H1 (cell line): ENCODE measurements around the gene DYNC1I1. TPM values are rescaled to one million over a fixed set of nuclear protein-coding genes. Genes with fewer than 3 reads are reported as not detected.

ENCODE experiments used
- CTCF ChIA-PET: fragments of 300-600 bp; sonication (Branson Sonifier 250); formaldehyde crosslinking; loops from one replicate; lab custom pipeline; 2021; ENCODE audit not compliant: partially characterized antibody; lab: Charles Lee
- POLR2A ChIA-PET: fragments of 300-600 bp; sonication (Branson Sonifier 250); formaldehyde crosslinking; loops from one replicate; lab custom pipeline; 2021; ENCODE audit warnings: inconsistent platforms; ENCODE audit not compliant: partially characterized antibody; lab: Charles Lee
- DNase-seq, 2 experiments: peaks; one replicate each; pipeline versions ENCODE4 v3.0.0 to v3.0.0-alpha.2; 2010 to 2022; ENCODE audit warnings: low spot score in 2 of 2, low read depth in 1 of 2, mixed read lengths in 1 of 2
- FAIRE-seq: peaks from 2 replicates; lab custom pipeline; 2011; peaks lifted over from hg19 to GRCh38; lab: Jason Lieb, UNC
- H2AFZ ChIP-seq: 2 replicates; pipeline ENCODE4 v1.8.1; 2012; ENCODE audit warnings: low read length, inconsistent platforms
- H2AK5ac ChIP-seq: 2 replicates; pipeline ENCODE4 v1.6.1; 2013; ENCODE audit warnings: low read depth, low read length
- H2BK120ac ChIP-seq: replicated peaks from 2 replicates; pipeline ENCODE3; 2013; ENCODE audit warnings: low read depth, low read length, inconsistent platforms
- H2BK12ac ChIP-seq: 2 replicates; pipeline ENCODE4 v1.6.1; 2013; ENCODE audit warnings: low read depth, low read length
- H2BK15ac ChIP-seq: 2 replicates; pipeline ENCODE4 v1.6.1; 2013; ENCODE audit warnings: low read length
- H2BK20ac ChIP-seq: 2 replicates; pipeline ENCODE4 v1.6.1; 2013; ENCODE audit warnings: low read length
- H2BK5ac ChIP-seq: 2 replicates; pipeline ENCODE4 v1.6.1; 2013; ENCODE audit warnings: low read depth, low read length
- H3K14ac ChIP-seq: 2 replicates; pipeline ENCODE4 v1.6.1; 2013; ENCODE audit warnings: inconsistent platforms; ENCODE audit not compliant: insufficient read length
- H3K18ac ChIP-seq: 2 replicates; pipeline ENCODE4 v1.6.1; 2013; ENCODE audit warnings: low read length; ENCODE audit errors: extremely low read depth
- H3K23ac ChIP-seq: 2 replicates; pipeline ENCODE4 v1.6.1; 2013; ENCODE audit warnings: inconsistent platforms; ENCODE audit not compliant: insufficient read length
- H3K23me2 ChIP-seq: 2 replicates; pipeline ENCODE4 v1.6.1; 2013; ENCODE audit warnings: low read depth, low read length
- H3K27ac ChIP-seq: 2 replicates; pipeline ENCODE4 v1.6.1; 2011; ENCODE audit warnings: low read depth, low read length, inconsistent platforms
- H3K27me3 ChIP-seq, 4 experiments: replicated peaks in 1 of 4; 1 replicate in 1 of 4; 2 replicates in 3 of 4; pipeline versions ENCODE4 v1.6.1 to v1.8.1; 2011 to 2013; ENCODE audit warnings: low read length in 3 of 4, mild to moderate bottlenecking in 3 of 4, inconsistent platforms in 2 of 4, mixed read lengths in 2 of 4, moderate library complexity in 1 of 4; ENCODE audit not compliant: control insufficient read depth in 3 of 4, insufficient read depth in 3 of 4; ENCODE audit errors: extremely low read depth in 1 of 4
- H3K36me3 ChIP-seq, 4 experiments: 2 replicates each; pipeline versions ENCODE4 v1.6.1 to v1.8.1; 2011 to 2013; ENCODE audit warnings: mild to moderate bottlenecking in 4 of 4, low read length in 3 of 4, moderate library complexity in 2 of 4, control low read depth in 1 of 4, inconsistent platforms in 1 of 4; ENCODE audit not compliant: insufficient read depth in 4 of 4, control insufficient read depth in 2 of 4
- H3K4ac ChIP-seq: replicated peaks from 2 replicates; pipeline ENCODE3; 2013; ENCODE audit warnings: low read length, low read depth, mixed read lengths, inconsistent platforms; ENCODE audit not compliant: insufficient read length
- H3K4me1 ChIP-seq, 4 experiments: replicated peaks in 1 of 4; 1 replicate in 1 of 4; 2 replicates in 3 of 4; pipeline versions ENCODE4 v1.6.1 to v1.8.1; 2011 to 2013; ENCODE audit warnings: low read length in 3 of 4, inconsistent platforms in 2 of 4, mixed read lengths in 1 of 4; ENCODE audit not compliant: insufficient read depth in 4 of 4, control insufficient read depth in 3 of 4
- H3K4me2 ChIP-seq, 2 experiments: 2 replicates each; pipeline versions ENCODE4 v1.6.1 to v1.8.1; 2011 to 2013; ENCODE audit warnings: low read depth in 2 of 2, low read length in 2 of 2, control low read depth in 1 of 2, inconsistent platforms in 1 of 2, mild to moderate bottlenecking in 1 of 2; ENCODE audit not compliant: insufficient read depth in 1 of 2
- H3K4me3 ChIP-seq, 4 experiments: fragments of 200-600, 300-600 bp in 1 of 4; sonication (generic), shearing (Covaris generic), sonication (Bioruptor Twin) in 1 of 4; 2 replicates each; pipeline versions ENCODE4 v1.5.1 to v1.8.1; 2011 to 2016; ENCODE audit warnings: low read length in 4 of 4, low read depth in 3 of 4, control low read depth in 2 of 4, inconsistent platforms in 2 of 4, mild to moderate bottlenecking in 2 of 4, mixed read lengths in 1 of 4, moderate library complexity in 1 of 4; ENCODE audit not compliant: insufficient read depth in 2 of 4; ENCODE audit errors: extremely low read depth in 1 of 4
- H3K56ac ChIP-seq: replicated peaks from 2 replicates; pipeline ENCODE3; 2013; ENCODE audit warnings: low read depth, mild to moderate bottlenecking, mixed read lengths, low read length, inconsistent platforms; ENCODE audit not compliant: insufficient read length
- H3K79me1 ChIP-seq: 2 replicates; pipeline ENCODE4 v1.6.1; 2013; ENCODE audit warnings: low read depth, low read length, control low read depth
- H3K79me2 ChIP-seq, 2 experiments: 2 replicates each; pipeline versions ENCODE4 v1.6.1 to v1.8.1; 2012 to 2013; ENCODE audit warnings: low read length in 2 of 2, mild to moderate bottlenecking in 2 of 2, inconsistent platforms in 1 of 2; ENCODE audit not compliant: insufficient read depth in 2 of 2, control insufficient read depth in 1 of 2
- H3K9ac ChIP-seq, 4 experiments: replicated peaks in 1 of 4; 1 replicate in 1 of 4; 2 replicates in 3 of 4; pipeline versions ENCODE4 v1.6.1 to v1.8.1; 2011 to 2013; ENCODE audit warnings: low read depth in 3 of 4, low read length in 3 of 4, control low read depth in 2 of 4, mild to moderate bottlenecking in 2 of 4, moderate library complexity in 2 of 4, inconsistent platforms in 1 of 4; ENCODE audit errors: extremely low read depth in 1 of 4
- H3K9me3 ChIP-seq, 2 experiments: 2 replicates each; pipeline versions ENCODE4 v1.6.1 to v1.8.1; 2012 to 2013; ENCODE audit warnings: mild to moderate bottlenecking in 2 of 2, moderate library complexity in 2 of 2, control low read depth in 1 of 2, inconsistent platforms in 1 of 2, low read depth in 1 of 2, low read length in 1 of 2, mixed read lengths in 1 of 2; ENCODE audit not compliant: insufficient read depth in 2 of 2
- H4K20me1 ChIP-seq, 2 experiments: replicated peaks in 1 of 2; 2 replicates each; pipeline versions ENCODE3 to v1.8.1; 2011 to 2013; ENCODE audit warnings: inconsistent platforms in 2 of 2, low read length in 2 of 2, mild to moderate bottlenecking in 1 of 2; ENCODE audit not compliant: insufficient read depth in 2 of 2, control insufficient read depth in 1 of 2
- H4K5ac ChIP-seq: 2 replicates; pipeline ENCODE4 v1.6.1; 2013; ENCODE audit warnings: low read length, low read depth, mixed read lengths, inconsistent platforms; ENCODE audit not compliant: insufficient read length
- H4K8ac ChIP-seq: 2 replicates; pipeline ENCODE4 v1.8.0; 2013; ENCODE audit warnings: mild to moderate bottlenecking, moderate library complexity, low read length, inconsistent platforms; ENCODE audit not compliant: insufficient read depth; ENCODE audit errors: extremely low read depth
- H4K91ac ChIP-seq: replicated peaks from 2 replicates; pipeline ENCODE3; 2013; ENCODE audit warnings: low read length, mixed read lengths, inconsistent platforms; ENCODE audit not compliant: insufficient read length
- CHD2 ChIP-seq: IDR thresholded peaks from 2 replicates; pipeline ENCODE4 v1.6.1; 2012; ENCODE audit warnings: low read length, improper control_type of control experiment
- HDAC2 ChIP-seq, 2 experiments: fragments of 300-600 bp in 1 of 2; sonication (generic) in 1 of 2; IDR thresholded peaks; 2 replicates each; pipeline ENCODE4 v1.6.1; 2011 to 2012; ENCODE audit warnings: low read depth in 2 of 2, low read length in 2 of 2, mild to moderate bottlenecking in 2 of 2, moderate library complexity in 2 of 2, borderline replicate concordance in 1 of 2, inconsistent platforms in 1 of 2
- KDM5A ChIP-seq: fragments of 200-600 bp; IDR thresholded peaks from 2 replicates; pipeline ENCODE4 v1.7.1; 2012; ENCODE audit warnings: mild to moderate bottlenecking, low read length, inconsistent platforms, mixed read lengths
- PHF8 ChIP-seq: fragments of 200-600 bp; sonication (generic); conservative IDR thresholded peaks from 2 replicates; pipeline ENCODE4 v1.7.1; 2012; ENCODE audit warnings: low read depth, mild to moderate bottlenecking, inconsistent platforms, low read length, moderate library complexity
- RAD21 ChIP-seq, 2 experiments: IDR thresholded peaks in 1 of 2; conservative IDR thresholded peaks in 1 of 2; 2 replicates each; pipeline ENCODE4 v1.6.1; 2011; ENCODE audit warnings: low read depth in 2 of 2, low read length in 2 of 2, improper control_type of control experiment in 1 of 2, inconsistent platforms in 1 of 2, mild to moderate bottlenecking in 1 of 2, moderate library complexity in 1 of 2
- RBBP5 ChIP-seq: IDR thresholded peaks from 2 replicates; pipeline ENCODE4 v1.7.1; 2012; ENCODE audit warnings: low read depth, mild to moderate bottlenecking, inconsistent platforms, low read length, moderate library complexity, borderline replicate concordance
- RFX5 ChIP-seq: IDR thresholded peaks from 2 replicates; pipeline ENCODE4 v1.6.1; 2011; ENCODE audit warnings: low read depth, low read length, improper control_type of control experiment, borderline replicate concordance
- SAP30 ChIP-seq: fragments of 300-600 bp; sonication (generic); IDR thresholded peaks from 2 replicates; pipeline ENCODE4 v1.7.1; 2012; ENCODE audit warnings: low read length, moderate library complexity, mild to moderate bottlenecking, inconsistent platforms; ENCODE audit not compliant: insufficient read depth, insufficient replicate concordance
- SIX5 ChIP-seq: IDR thresholded peaks from 2 replicates; pipeline ENCODE4 v1.6.1; 2011; ENCODE audit warnings: mild to moderate bottlenecking, low read depth, low read length
- SP2 ChIP-seq: IDR thresholded peaks from 2 replicates; pipeline ENCODE4 v1.6.1; 2012; ENCODE audit warnings: mild to moderate bottlenecking, low read length, inconsistent platforms
- TAF1 ChIP-seq: IDR thresholded peaks from 2 replicates; pipeline ENCODE4 v1.6.1; 2011; ENCODE audit warnings: mild to moderate bottlenecking, low read depth, low read length
- WGBS, 2 experiments: shearing (Covaris generic) in 1 of 2; methylation state at CpG; one replicate each; pipeline versions ENCODE4 v1.1.6 to v1.1.7; 2013 to 2015; ENCODE audit warnings: low lambda C conversion rate in 2 of 2, mixed read lengths in 2 of 2, inconsistent platforms in 1 of 2, low coverage in 1 of 2, missing lambda C conversion rate in 1 of 2; ENCODE audit not compliant: insufficient replicate concordance in 2 of 2, insufficient coverage in 1 of 2, insufficient read length in 1 of 2; ENCODE audit errors: extremely low coverage in 1 of 2, missing lambda C conversion rate in 1 of 2; 5-methylcytosine and 5-hydroxymethylcytosine counted together
- polyA plus RNA-seq, 7 experiments: library from polyadenylated mRNA; depleted of rRNA in 3 of 7; stranded (reverse) in 5 of 7; unstranded in 2 of 7; fragments of >200 nt in 5 of 7; fragments of 200-250 nt in 2 of 7; gene quantifications; 1 replicate in 5 of 7; 2 replicates in 1 of 7; 4 replicates in 1 of 7; pipeline versions ENCODE4 v1.2.1 to v1.2.3, GENCODE V29; 2011 to 2013; ENCODE audit warnings: missing spikeins in 2 of 7, mixed read lengths in 2 of 7
- total RNA-seq: library from RNA; stranded (reverse); fragmentation: NEBNext Ultra II Directional; extraction: Animal tissue kit (Norgen Biotek cat#: 25700); gene quantifications from 2 replicates; pipeline ENCODE4 v1.2.1, GENCODE V29; 2021
- TF ChIP-seq, protein P1 (sequence below): IDR thresholded peaks from 2 replicates; pipeline ENCODE4 v1.6.1; 2012; ENCODE audit warnings: inconsistent platforms
- TF ChIP-seq, protein P2 (sequence below): IDR thresholded peaks from 2 replicates; pipeline ENCODE4 v1.6.1; 2011; ENCODE audit warnings: low read depth, mild to moderate bottlenecking, low read length; ENCODE audit not compliant: insufficient read depth

DYNC1I1 gene
- total and polyA plus RNA-seq, 2 of the 8 experiments (the other 6 are each of a cell fraction or from before 2014, with no cell fraction given): 0.45 to 0.58 TPM

GRCh38 chr7:96026010-96026409 lies 253.7 kb downstream of the DYNC1I1 start:
- ChIA-PET POLR2A (no interaction called here), CTCF (interaction anchor here (0.6 kb wide), 1 partner anchor 10 kb away, joined by 4 read pairs; no protein-coding TSS in a partner anchor)
- Histone ChIP-seq H2AK5ac (no peak overlapping the region), H2BK15ac (no peak overlapping the region), H3K36me3 (no peaks in the 10 kb centered on the region), H3K79me1 (no peaks in the 10 kb centered on the region), H3K4me3 (no peak overlapping the region), H2BK5ac (no peak overlapping the region), H3K9me3 (no peaks in the 10 kb centered on the region), H4K5ac (no peak overlapping the region), H4K20me1 (no peaks in the 10 kb centered on the region), H3K14ac (no peak overlapping the region), H4K91ac (no peak overlapping the region), H3K56ac (no peak overlapping the region), H3K18ac (no peak overlapping the region), H3K27me3 (no peaks in the 10 kb centered on the region), H3K9ac (no peak overlapping the region), H2BK120ac (no peak overlapping the region), H3K27ac (no peak overlapping the region), H4K8ac (no peak overlapping the region), H3K79me2 (no peaks in the 10 kb centered on the region), H3K23me2 (no peaks in the 10 kb centered on the region; the same call in 1 of the 2 replicates), H2BK20ac (no peak overlapping the region), H3K4me2 (no peak overlapping the region), H2AFZ (no peak overlapping the region), H2BK12ac (no peak overlapping the region), H3K4me1 (no peaks in the 10 kb centered on the region)
- no peak for DNase-seq
- FAIRE-seq: no peak
- TF ChIP-seq TAF1 (no peak), RAD21 (IDR thresholded peaks at IDR 0.05 in 1 of 2, conservative IDR thresholded peaks at IDR 0.05 in 1 of 2; ENCODE audit: low read depth in 2 of 2, low read length in 2 of 2) (no peak), KDM5A (no peak), RFX5 (no peak), CHD2 (no peak), SAP30 (no peak), SIX5 (no peak), RBBP5 (no peak), SP2 (no peak), HDAC2 (IDR thresholded peaks at IDR 0.05; ENCODE audit: borderline replicate concordance in 1 of 2, low read depth in 2 of 2, low read length in 2 of 2) (no peak), PHF8 (no peak)
- TF ChIP-seq, protein P1, sequence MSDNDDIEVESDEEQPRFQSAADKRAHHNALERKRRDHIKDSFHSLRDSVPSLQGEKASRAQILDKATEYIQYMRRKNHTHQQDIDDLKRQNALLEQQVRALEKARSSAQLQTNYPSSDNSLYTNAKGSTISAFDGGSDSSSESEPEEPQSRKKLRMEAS: no peak
- TF ChIP-seq, protein P2, sequence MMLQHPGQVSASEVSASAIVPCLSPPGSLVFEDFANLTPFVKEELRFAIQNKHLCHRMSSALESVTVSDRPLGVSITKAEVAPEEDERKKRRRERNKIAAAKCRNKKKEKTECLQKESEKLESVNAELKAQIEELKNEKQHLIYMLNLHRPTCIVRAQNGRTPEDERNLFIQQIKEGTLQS: no peak
- TF ChIP-seq, all 59 proteins: peak for 0
- Histone ChIP-seq H3K23ac (no peak overlapping the region), H3K4ac (no peak overlapping the region)
- 100% methylated on average over 2 of the region's 2 CpGs; no CpG with 5 or more reads in 1 of the 2 experiments for WGBS, 2 experiments
